Activated CD8-positive, alpha-beta T cell treated with anti-CD3 and anti-CD28 coated beads, Interleukin-2, amount 10 ng/mL, durations not matched to agents 7 days and 5 days (primary cell): ENCODE measurements around the gene PLXDC1. TPM values are rescaled to one million over a fixed set of nuclear protein-coding genes. Genes with fewer than 3 reads are reported as not detected.
A peak's percentile ranks its signal among the peaks of the same experiment; 100 is the strongest.
"Not testable (repeated sequence)": the region's sequence is repeated elsewhere in the genome, so short reads cannot be mapped to it uniquely, and the experiment has no call there.

ENCODE experiments used
- ATAC-seq: fragments of 150-1000 bp; cut with Tn5 transposase; one replicate; pipeline ENCODE4 v1.10.0; 2021; ENCODE audit warnings: moderate library complexity
- CTCF ChIA-PET: fragments of 350-600 bp; sonication (Branson Sonifier 250); formaldehyde crosslinking; loops from one replicate; lab custom pipeline; 2021; ENCODE audit warnings: antibody characterized with exemption; lab: Charles Lee
- POLR2A ChIA-PET: fragments of 350-600 bp; sonication (Branson Sonifier 250); formaldehyde crosslinking; loops from one replicate; lab custom pipeline; 2021; ENCODE audit warnings: antibody characterized with exemption; lab: Charles Lee
- DNase-seq: peaks from one replicate; pipeline ENCODE4 v3.0.0-alpha.2; 2020
- H3K27ac Mint-ChIP-seq: one replicate; pipeline ENCODE4 v1.8.0; 2021; ENCODE audit warnings: mild to moderate bottlenecking, mixed read lengths
- H3K27me3 Mint-ChIP-seq: one replicate; pipeline ENCODE4 v1.8.0; 2021; ENCODE audit warnings: low read depth, mixed read lengths
- H3K36me3 Mint-ChIP-seq: one replicate; pipeline ENCODE4 v1.8.0; 2021; ENCODE audit warnings: low read depth, mixed read lengths
- H3K4me1 Mint-ChIP-seq: one replicate; pipeline ENCODE4 v1.8.0; 2021; ENCODE audit warnings: low read depth, mixed read lengths
- H3K4me3 Mint-ChIP-seq: one replicate; pipeline ENCODE4 v1.8.0; 2021; ENCODE audit warnings: mild to moderate bottlenecking, mixed read lengths
- H3K9me3 Mint-ChIP-seq: one replicate; pipeline ENCODE4 v1.8.0; 2022; ENCODE audit warnings: mixed read lengths; ENCODE audit not compliant: insufficient read depth
- total RNA-seq, 2 experiments: library from RNA; stranded (reverse); gene quantifications; one replicate each; pipeline ENCODE4 v1.2.3, GENCODE V29; 2021

Gene PLXDC1
- total RNA-seq, 2 experiments from 2014 or later, result 3.3 to 3.9 TPM

- Mint-ChIP-seq H3K4me1 (peaks cover 19% of the 10 kb centered on the region), H3K9me3 (peaks cover 5% of the 10 kb centered on the region), H3K27me3 (peaks cover 10% of the 10 kb centered on the region), H3K27ac (peak overlapping the region; percentile 85), H3K4me3 (peak overlapping the region; percentile 78), H3K36me3 (peaks cover 4% of the 10 kb centered on the region)
- DNase-seq (no peak), ATAC-seq (no peak)
- POLR2A ChIA-PET, result no interaction called here
- CTCF ChIA-PET, result interaction anchor here (0.8 to 9.9 kb wide), 6 partner anchors 11 to 181 kb away, joined by 3 to 66 read pairs (median 6); partner anchors contain the start of gene PLXDC1
These were observed 93.7 kb downstream of the PLXDC1 start for GRCh38 chr17:39057701-39058206.

GRCh38 chr17:39054111-39054645 is 97.3 kb downstream of the PLXDC1 start:
- Mint-ChIP-seq H3K4me3 (no peak overlapping the region), H3K36me3 (peaks cover 4% of the 10 kb centered on the region), H3K27ac (no peak overlapping the region), H3K9me3 (peaks cover 5% of the 10 kb centered on the region), H3K27me3 (peaks cover 20% of the 10 kb centered on the region), H3K4me1 (peaks cover 19% of the 10 kb centered on the region)
- ChIA-PET POLR2A (interaction anchor here (1.0 kb wide), 1 partner anchor 256 kb away, joined by 4 read pairs; no protein-coding TSS in a partner anchor), CTCF (interaction anchor here (0.9 to 1.3 kb wide), 6 partner anchors 17 to 120 kb away, joined by 3 to 4 read pairs (median 3); no protein-coding TSS in a partner anchor)
- DNase-seq (no peak), ATAC-seq (no peak)

GRCh38 chr17:39052423-39052822 is 99.0 kb downstream of the PLXDC1 start:
- DNase-seq, H3K4me3 Mint-ChIP-seq, POLR2A ChIA-PET, CTCF ChIA-PET, H3K36me3 Mint-ChIP-seq, ATAC-seq, H3K27ac Mint-ChIP-seq: not testable (repeated sequence)
- peaks cover 12% of the 10 kb centered on the region for H3K9me3 Mint-ChIP-seq
- peaks cover 11% of the 10 kb centered on the region for H3K4me1 Mint-ChIP-seq
- H3K27me3 Mint-ChIP-seq, result peaks cover 20% of the 10 kb centered on the region

GRCh38 chr17:39051001-39051585 is 100.3 kb downstream of the PLXDC1 start:
- Mint-ChIP-seq H3K27ac (no peak overlapping the region), H3K36me3 (peaks cover 11% of the 10 kb centered on the region), H3K4me1 (peaks cover 5% of the 10 kb centered on the region), H3K4me3 (no peak overlapping the region), H3K27me3 (peaks cover 20% of the 10 kb centered on the region), H3K9me3 (peaks cover 18% of the 10 kb centered on the region)
- ChIA-PET POLR2A (no interaction called here), CTCF (interaction anchor here (0.9 kb wide), 2 partner anchors 114 to 124 kb away, joined by 3 read pairs; no protein-coding TSS in a partner anchor)
- DNase-seq (no peak), ATAC-seq (no peak)

- DNase-seq (no peak), ATAC-seq (no peak)
- peaks cover 11% of the 10 kb centered on the region for H3K36me3 Mint-ChIP-seq
- H3K9me3 Mint-ChIP-seq, result peaks cover 18% of the 10 kb centered on the region
- H3K4me3 Mint-ChIP-seq, result no peak overlapping the region
- POLR2A ChIA-PET, result interaction anchor here (1.2 kb wide), 1 partner anchor 28 kb away, joined by 3 read pairs; no protein-coding TSS in a partner anchor
- peaks cover 3% of the 10 kb centered on the region for H3K4me1 Mint-ChIP-seq
- peak overlapping the region; percentile 25 for H3K27ac Mint-ChIP-seq
- H3K27me3 Mint-ChIP-seq, result peaks cover 6% of the 10 kb centered on the region
- CTCF ChIA-PET, result no interaction called here
These were observed 105.3 kb downstream of the PLXDC1 start for GRCh38 chr17:39045948-39046679.

GRCh38 chr17:39036009-39036408 is 115.4 kb downstream of the PLXDC1 start:
- no peaks in the 10 kb centered on the region for H3K4me1 Mint-ChIP-seq
- H3K4me3 Mint-ChIP-seq, result no peak overlapping the region
- DNase-seq, result no peak
- no peaks in the 10 kb centered on the region for H3K36me3 Mint-ChIP-seq
- peaks cover 16% of the 10 kb centered on the region for H3K27me3 Mint-ChIP-seq
- ChIA-PET POLR2A (no interaction called here), CTCF (interaction anchor here (1.0 to 1.5 kb wide), 3 partner anchors 11 to 117 kb away, joined by 3 to 4 read pairs (median 3); no protein-coding TSS in a partner anchor)
- no peak for ATAC-seq
- no peaks in the 10 kb centered on the region for H3K9me3 Mint-ChIP-seq
- no peak overlapping the region for H3K27ac Mint-ChIP-seq

GRCh38 chr17:39035578-39035977 is 115.9 kb downstream of the PLXDC1 start:
- peaks cover 13% of the 10 kb centered on the region for H3K27me3 Mint-ChIP-seq
- H3K36me3 Mint-ChIP-seq, H3K4me3 Mint-ChIP-seq, DNase-seq, H3K4me1 Mint-ChIP-seq, ATAC-seq, POLR2A ChIA-PET, H3K9me3 Mint-ChIP-seq, H3K27ac Mint-ChIP-seq: not testable (repeated sequence)
- CTCF ChIA-PET, result interaction anchor here (1.5 kb wide), 1 partner anchor 118 kb away, joined by 3 read pairs; no protein-coding TSS in a partner anchor

GRCh38 chr17:39028690-39029089 is 122.7 kb downstream of the PLXDC1 start:
- ChIA-PET POLR2A (no interaction called here), CTCF (interaction anchor here (1.5 to 3.0 kb wide), 5 partner anchors 10 to 136 kb away, joined by 3 to 16 read pairs (median 9); no protein-coding TSS in a partner anchor)
- no peak overlapping the region for H3K4me3 Mint-ChIP-seq
- ATAC-seq (no peak), DNase-seq (no peak)
- no peaks in the 10 kb centered on the region for H3K9me3 Mint-ChIP-seq
- peaks cover 29% of the 10 kb centered on the region for H3K27me3 Mint-ChIP-seq
- no peaks in the 10 kb centered on the region for H3K36me3 Mint-ChIP-seq
- H3K4me1 Mint-ChIP-seq, result peaks cover 8% of the 10 kb centered on the region
- H3K27ac Mint-ChIP-seq, result no peak overlapping the region

- no peak for ATAC-seq
- DNase-seq, result no peak
- Mint-ChIP-seq H3K27me3 (peaks cover 25% of the 10 kb centered on the region), H3K9me3 (no peaks in the 10 kb centered on the region), H3K4me3 (peak overlapping the region; percentile 34), H3K4me1 (peaks cover 8% of the 10 kb centered on the region), H3K27ac (no peak overlapping the region), H3K36me3 (no peaks in the 10 kb centered on the region)
- ChIA-PET CTCF (interaction anchor here (1.2 to 2.6 kb wide), 2 partner anchors 44 to 125 kb away, joined by 4 to 9 read pairs; no protein-coding TSS in a partner anchor), POLR2A (interaction anchor here (0.7 kb wide), 1 partner anchor 145 kb away, joined by 3 read pairs; no protein-coding TSS in a partner anchor)
These were observed 123.9 kb downstream of the PLXDC1 start for GRCh38 chr17:39027455-39028035.

- peaks cover 8% of the 10 kb centered on the region for H3K4me1 Mint-ChIP-seq
- H3K9me3 Mint-ChIP-seq, result no peaks in the 10 kb centered on the region
- peak; percentile 39 for DNase-seq
These were observed 124.4 kb downstream of the PLXDC1 start for GRCh38 chr17:39026980-39027451.

GRCh38 chr17:39026346-39026745 is 125.1 kb downstream of the PLXDC1 start:
- ATAC-seq, POLR2A ChIA-PET, H3K4me1 Mint-ChIP-seq, H3K4me3 Mint-ChIP-seq, H3K27ac Mint-ChIP-seq, DNase-seq, CTCF ChIA-PET, H3K36me3 Mint-ChIP-seq, H3K9me3 Mint-ChIP-seq: not testable (repeated sequence)
- peaks cover 25% of the 10 kb centered on the region for H3K27me3 Mint-ChIP-seq

More at GRCh38 chr17:39026980-39027451, 124.4 kb downstream of the PLXDC1 start:
- H3K4me3 Mint-ChIP-seq, result peak overlapping the region; percentile 34
- H3K36me3 Mint-ChIP-seq, result no peaks in the 10 kb centered on the region
- H3K27ac Mint-ChIP-seq, result no peak overlapping the region
- ChIA-PET POLR2A (interaction anchor here (0.7 kb wide), 1 partner anchor 146 kb away, joined by 3 read pairs; no protein-coding TSS in a partner anchor), CTCF (interaction anchor here (1.2 kb wide), 1 partner anchor 44 kb away, joined by 4 read pairs; no protein-coding TSS in a partner anchor)
- peaks cover 25% of the 10 kb centered on the region for H3K27me3 Mint-ChIP-seq
- ATAC-seq, result peak; percentile 67
